Ascending aorta (tissue), 2 donors: ENCODE measurements around the gene CIB4. TPM values are rescaled to one million over a fixed set of nuclear protein-coding genes. Genes with fewer than 3 reads are reported as not detected.

Source experiments
- DNase-seq, 2 donors: peaks; one replicate each; pipeline ENCODE4 v3.0.0-alpha.2; 2019; ENCODE audit warnings: low spot score in 2 of 2
- H3K27ac ChIP-seq, 2 donors: fragments of 200-600 bp; sonication (generic); one replicate each; pipeline ENCODE4 v1.5.1; 2016 to 2017; ENCODE audit warnings: mild to moderate bottlenecking in 1 of 2
- H3K27me3 ChIP-seq: fragments of 200-600 bp; sonication (generic); one replicate; pipeline ENCODE4 v1.5.1; 2017
- H3K36me3 ChIP-seq, 2 donors: fragments of 200-600 bp; sonication (generic); one replicate each; pipeline ENCODE4 v1.5.1; 2016
- H3K4me1 ChIP-seq, 2 donors: fragments of 200-600 bp; sonication (generic); one replicate each; pipeline ENCODE4 v1.5.1; 2016 to 2017; ENCODE audit warnings: mild to moderate bottlenecking in 1 of 2
- H3K4me3 ChIP-seq, 2 donors: fragments of 200-600 bp; sonication (generic); one replicate each; pipeline ENCODE4 v1.5.1; 2016 to 2017; ENCODE audit warnings: mild to moderate bottlenecking in 1 of 2
- H3K9me3 ChIP-seq, 2 donors: fragments of 200-600 bp; sonication (generic); one replicate each; pipeline ENCODE4 v1.5.1; 2016
- CTCF ChIP-seq, 3 experiments: fragments of 200-600 bp in 2 of 3; fragments of 450-650 bp in 1 of 3; sonication (generic) in 2 of 3; IDR thresholded peaks; one replicate each; pipeline ENCODE4 v1.5.1; 2016 to 2019; ENCODE audit warnings: antibody characterized with exemption in 3 of 3, mild to moderate bottlenecking in 1 of 3, moderate library complexity in 1 of 3
- intact Hi-C: fragments of 100-400 bp; cut with DNase I; formaldehyde crosslinking; loops from one replicate; pipeline ENCODE4 v1.15.1; 2023
- total RNA-seq: library from RNA; depleted of rRNA; stranded (reverse); fragments of >200 nt; gene quantifications from one replicate; pipeline ENCODE4 v1.1.0, GENCODE V29; 2016

Gene CIB4
- total RNA-seq, 1 donor from 2014 or later, result not detected

GRCh38 chr2:26619096-26619495 lies 22.1 kb downstream of the CIB4 start:
- intact Hi-C loops, result loop anchor here (5.0 kb wide), 1 partner anchor 73 kb away; the partner anchor contains the start of gene KCNK3
- no peak for DNase-seq
- TF ChIP-seq CTCF (IDR thresholded peaks at IDR 0.05), result no peak
- no peak overlapping the region for H3K4me3 ChIP-seq
- no peaks in the 10 kb centered on the region for H3K27me3 ChIP-seq
- no peaks in the 10 kb centered on the region for H3K36me3 ChIP-seq
- no peaks in the 10 kb centered on the region for H3K9me3 ChIP-seq
- peaks cover 15 to 19% of the 10 kb centered on the region in 2 donors for H3K4me1 ChIP-seq
- H3K27ac ChIP-seq, result no peak overlapping the region

GRCh38 chr2:26618611-26619010 lies 22.6 kb downstream of the CIB4 start:
- no peak for TF ChIP-seq CTCF (IDR thresholded peaks at IDR 0.05)
- intact Hi-C loops, result loop anchor here (5.0 kb wide), 1 partner anchor 74 kb away; the partner anchor contains the start of gene KCNK3
- H3K27ac ChIP-seq, result no peak overlapping the region
- no peaks in the 10 kb centered on the region for H3K9me3 ChIP-seq
- no peak for DNase-seq
- no peaks in the 10 kb centered on the region for H3K36me3 ChIP-seq
- H3K27me3 ChIP-seq, result no peaks in the 10 kb centered on the region
- H3K4me1 ChIP-seq, result peaks cover 16 to 24% of the 10 kb centered on the region in 2 donors
- no peak overlapping the region for H3K4me3 ChIP-seq

- Histone ChIP-seq H3K36me3 (no peaks in the 10 kb centered on the region), H3K4me3 (no peak overlapping the region), H3K27ac (no peak overlapping the region), H3K9me3 (no peaks in the 10 kb centered on the region), H3K27me3 (no peaks in the 10 kb centered on the region), H3K4me1 (peaks cover 16 to 28% of the 10 kb centered on the region in 2 donors)
- intact Hi-C loops, result loop anchor here (5.0 kb wide), 1 partner anchor 75 kb away; the partner anchor contains the start of gene KCNK3
- DNase-seq, result no peak
- TF ChIP-seq CTCF (IDR thresholded peaks at IDR 0.05), result no peak
Observed at GRCh38 chr2:26617588-26618083, 23.5 kb downstream of the CIB4 start.

- intact Hi-C loops, result loop anchor here (5.0 kb wide), 1 partner anchor 75 kb away; the partner anchor contains the start of gene KCNK3
- no peak for TF ChIP-seq CTCF (IDR thresholded peaks at IDR 0.05)
- H3K27ac ChIP-seq, result no peak overlapping the region
- no peaks in the 10 kb centered on the region for H3K36me3 ChIP-seq
- H3K4me1 ChIP-seq, result peaks cover 16 to 28% of the 10 kb centered on the region in 2 donors
- H3K9me3 ChIP-seq, result no peaks in the 10 kb centered on the region
- no peak overlapping the region for H3K4me3 ChIP-seq
- H3K27me3 ChIP-seq, result no peaks in the 10 kb centered on the region
- no peak for DNase-seq
Observed at GRCh38 chr2:26616706-26617587, 24.2 kb downstream of the CIB4 start.

- TF ChIP-seq CTCF (IDR thresholded peaks at IDR 0.05), result no peak
- intact Hi-C loops, result loop anchor here (5.0 kb wide), 1 partner anchor 76 kb away; the partner anchor contains the start of gene KCNK3
- Histone ChIP-seq H3K36me3 (no peaks in the 10 kb centered on the region), H3K4me3 (no peak overlapping the region), H3K4me1 (peaks cover 16 to 28% of the 10 kb centered on the region in 2 donors), H3K27ac (no peak overlapping the region), H3K9me3 (no peaks in the 10 kb centered on the region), H3K27me3 (no peaks in the 10 kb centered on the region)
- DNase-seq, result no peak
Observed at GRCh38 chr2:26615860-26616705, 25.1 kb downstream of the CIB4 start.
